Activated naive CD4-positive, alpha-beta T cell (primary cell): ENCODE data around the gene SCAMP4.
"Not testable (repeated sequence)": the region's sequence is repeated elsewhere in the genome, so short reads cannot be mapped to it uniquely, and the experiment has no call there.

Experiments
- DNase-seq, 4 experiments: peaks; one replicate each; lab custom pipeline; 2025; lab: John Stamatoyannopoulos, UW

The SCAMP4 gene

DNA sequence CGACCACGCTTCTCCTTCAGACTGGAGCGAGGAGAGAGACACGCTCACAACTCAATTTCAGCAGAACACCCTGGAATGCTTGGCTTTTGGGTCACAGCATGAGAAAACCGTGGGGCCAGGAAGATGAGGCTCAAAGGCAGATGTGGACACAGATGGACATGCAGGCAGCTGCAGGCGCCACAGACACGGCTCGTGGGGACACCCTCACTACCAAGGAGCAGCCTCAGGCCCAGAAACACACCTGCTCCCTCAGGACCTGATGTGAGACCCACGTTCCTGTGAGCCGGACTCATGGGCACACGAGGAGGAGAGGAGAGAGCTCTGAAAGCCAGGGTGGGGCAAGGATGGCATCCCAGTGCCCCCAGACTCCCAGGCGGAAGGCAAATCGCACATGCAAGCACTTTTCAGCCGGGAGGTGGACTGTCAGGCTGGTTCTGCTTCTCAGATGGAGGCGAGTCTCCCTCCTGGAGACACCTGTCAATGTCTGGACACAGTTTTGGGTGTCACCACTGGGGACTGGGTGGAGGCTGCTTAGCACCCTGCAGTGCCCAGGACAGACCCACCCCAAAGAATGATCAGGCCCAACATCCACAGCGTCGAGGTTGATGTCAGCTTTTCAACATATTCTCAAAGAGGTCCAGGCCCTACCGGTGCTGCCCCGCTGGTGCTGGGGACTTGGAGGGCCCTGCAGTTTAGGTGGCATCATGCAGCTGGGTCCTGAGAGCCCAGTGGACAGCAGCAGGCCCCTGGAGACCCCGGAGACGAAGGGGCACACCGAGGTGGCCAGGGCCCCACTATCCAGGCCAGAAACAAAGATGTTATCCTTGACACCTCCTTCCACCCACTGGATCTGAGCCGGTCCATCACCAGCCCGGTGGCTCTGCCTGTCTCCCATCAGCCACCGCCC is 22.2 kb upstream of the SCAMP4 start:
- no peak for DNase-seq

DNA sequence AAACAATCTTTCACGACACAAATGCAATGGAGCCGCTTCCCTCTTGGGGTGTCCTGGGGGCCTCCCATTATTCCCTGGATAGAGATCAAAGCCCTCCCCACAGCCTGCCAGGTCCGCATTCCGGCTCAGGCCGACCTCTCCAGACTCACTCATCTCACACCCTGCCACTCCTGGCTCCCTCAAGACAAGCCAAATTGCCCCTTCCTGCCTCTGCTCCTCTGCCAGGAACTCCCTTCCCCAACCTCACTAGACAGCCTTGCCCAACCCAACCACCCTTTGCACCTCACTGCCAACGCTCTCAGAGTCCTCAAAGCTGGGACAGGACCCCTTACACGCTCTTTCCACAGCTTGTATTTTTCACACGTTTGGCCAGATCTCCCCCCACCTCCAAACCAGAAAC is 21.4 kb upstream of the SCAMP4 start:
- no peak for DNase-seq

DNA sequence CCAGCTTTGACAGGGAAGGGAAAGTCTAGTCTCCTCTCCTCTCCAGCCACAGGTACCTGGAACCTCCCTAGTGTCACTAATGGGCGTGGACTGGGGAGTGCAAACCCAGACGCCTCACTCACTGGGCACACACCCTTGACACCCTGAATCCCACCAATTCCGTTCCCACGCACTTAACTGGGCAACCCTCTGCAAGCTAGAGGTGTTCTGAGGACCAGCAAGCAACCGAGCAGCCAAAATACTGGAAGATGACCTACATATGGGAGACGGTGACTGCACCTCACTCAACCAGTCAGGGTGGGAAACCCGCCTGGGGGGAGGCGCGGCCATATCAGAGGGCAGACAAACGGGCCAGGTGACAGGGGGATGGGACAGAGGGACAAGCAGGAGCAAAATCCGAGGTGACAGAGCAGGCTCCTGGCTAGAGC is 20.9 kb upstream of the SCAMP4 start:
- peak in 1 of 4 experiments; percentile 19 for DNase-seq

DNA sequence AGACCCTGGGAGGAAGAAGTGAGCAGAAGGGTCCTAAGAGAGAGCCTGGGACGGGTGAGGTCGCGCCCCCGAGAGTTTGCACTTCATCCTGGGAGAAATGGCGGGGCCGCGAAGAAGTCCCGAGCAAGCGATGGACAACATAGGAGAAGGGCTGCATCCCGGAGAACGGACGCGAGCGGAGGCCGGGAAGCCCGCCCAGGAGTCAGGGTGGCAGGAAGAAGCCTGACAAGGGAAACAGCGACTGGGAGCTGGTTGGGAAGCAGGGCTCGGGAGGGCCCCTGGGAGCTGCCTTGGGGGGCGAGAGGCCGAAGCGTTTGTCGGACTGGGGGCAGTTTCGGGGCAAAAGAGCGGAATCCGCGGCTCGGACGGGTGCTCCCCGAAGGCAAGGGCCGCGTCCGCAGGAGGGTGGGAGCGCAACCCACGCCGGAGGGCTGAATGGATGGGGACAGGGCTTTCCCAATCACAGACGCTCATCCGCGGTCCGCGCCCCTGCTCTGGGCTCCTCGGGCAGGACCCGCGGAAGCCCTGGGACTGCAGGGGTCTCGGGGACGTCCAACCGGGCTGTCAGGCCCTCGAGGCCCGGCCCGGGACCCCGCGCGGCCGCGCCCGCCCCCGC is 20.4 kb upstream of the SCAMP4 start:
- no peak for DNase-seq

DNA sequence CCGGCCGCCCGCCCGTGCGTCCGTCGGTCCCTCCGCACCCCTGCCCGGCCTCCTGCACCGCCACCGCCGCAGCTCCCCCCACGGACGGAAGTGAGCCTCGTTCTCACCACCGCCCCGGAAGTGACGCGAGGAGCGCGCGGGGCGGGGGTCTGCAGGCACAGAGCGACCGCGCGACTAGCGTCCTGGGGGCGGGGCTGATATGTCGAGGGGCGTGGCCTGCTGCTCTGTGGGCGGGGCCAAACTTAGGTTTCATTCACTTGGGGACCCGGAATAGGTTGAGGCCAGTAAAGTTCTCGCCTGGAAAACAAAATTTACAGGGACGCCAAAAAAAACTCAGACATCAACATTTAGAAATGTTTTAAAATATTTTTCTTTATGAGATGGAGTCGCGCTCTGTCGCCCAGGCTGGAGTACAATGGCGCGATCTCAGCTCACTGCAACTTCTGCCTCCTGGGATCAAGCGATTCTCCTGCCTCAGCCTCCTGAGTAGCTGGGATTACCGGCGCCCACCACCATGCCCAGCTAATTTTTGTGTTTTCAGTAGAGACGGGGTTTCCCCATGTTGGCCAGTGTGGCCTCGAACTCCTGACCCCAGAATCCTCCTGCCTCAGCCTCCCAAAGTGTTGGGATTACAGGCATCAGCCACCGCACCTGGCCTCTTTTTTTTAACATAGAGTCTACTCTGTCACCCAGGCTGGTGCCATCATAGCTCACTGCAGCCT is 19.6 kb upstream of the SCAMP4 start, which contains the start of gene ABHD17A:
Gene ABHD17A, minus strand, starts transcription at position 99 of the 722 bp plus-strand sequence. CDS start 3,930 bp downstream, outside the sequence.
- peak; percentile 86 to 94 (median 92) for DNase-seq

DNA sequence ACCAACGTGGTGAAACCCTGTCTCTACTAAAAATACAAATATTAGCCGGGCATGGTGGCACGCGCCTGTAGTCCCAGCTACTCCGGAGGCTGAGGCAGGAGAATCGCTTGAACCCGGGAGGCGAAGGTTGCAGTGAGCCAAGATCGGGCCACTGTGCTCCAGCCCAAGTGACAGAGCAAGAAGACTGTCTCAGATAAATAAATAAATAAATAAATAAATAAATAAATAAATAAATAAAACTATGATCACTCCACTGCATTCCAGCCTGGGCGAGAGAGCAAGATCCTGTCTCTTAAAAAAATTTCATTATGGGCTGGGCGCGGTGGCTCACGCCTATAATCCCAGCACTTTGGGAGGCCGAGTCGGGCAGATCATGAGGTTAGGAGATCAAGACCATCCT is 18.8 kb upstream of the SCAMP4 start:
- not testable (repeated sequence) for DNase-seq

DNA sequence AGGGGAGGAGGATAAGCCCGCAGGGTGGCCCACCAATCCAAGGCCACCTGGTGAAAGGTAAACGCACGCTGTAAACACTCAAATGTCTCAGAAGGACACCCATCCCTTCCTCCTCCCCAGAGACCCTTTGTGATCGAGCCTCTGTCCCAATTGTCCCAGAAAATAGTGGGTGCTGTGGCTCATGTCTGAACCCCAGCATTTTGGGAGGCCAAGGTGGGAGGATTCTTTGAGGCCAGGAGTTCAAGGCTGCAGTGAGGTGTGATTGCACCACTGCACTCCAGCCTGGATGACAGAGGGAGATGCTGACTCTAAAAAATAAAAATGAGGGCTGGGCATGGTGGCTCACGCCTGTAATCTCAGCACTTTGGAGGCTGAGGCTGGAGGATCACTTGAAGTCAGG is 16.8 kb upstream of the SCAMP4 start:
- DNase-seq: no peak

DNA sequence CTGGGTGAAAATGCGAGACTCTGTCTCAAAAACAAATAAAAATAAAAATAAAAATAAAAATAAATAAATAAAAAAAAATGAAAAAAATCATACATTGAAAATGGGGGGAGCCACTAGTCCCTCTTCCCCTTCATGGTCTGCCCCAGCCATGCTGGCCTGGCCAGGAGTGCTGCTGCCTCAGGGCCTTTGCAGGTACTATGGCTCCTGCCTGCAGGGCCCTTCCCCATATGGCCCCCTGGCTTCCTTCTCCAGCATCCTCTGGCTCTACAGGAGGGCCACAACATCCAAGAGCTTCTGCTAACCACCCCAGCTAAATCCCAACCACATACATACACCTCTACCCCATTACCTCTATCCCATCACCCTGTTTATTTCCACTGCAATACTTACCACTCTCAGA is 15.3 kb upstream of the SCAMP4 start:
- DNase-seq: no peak

DNA sequence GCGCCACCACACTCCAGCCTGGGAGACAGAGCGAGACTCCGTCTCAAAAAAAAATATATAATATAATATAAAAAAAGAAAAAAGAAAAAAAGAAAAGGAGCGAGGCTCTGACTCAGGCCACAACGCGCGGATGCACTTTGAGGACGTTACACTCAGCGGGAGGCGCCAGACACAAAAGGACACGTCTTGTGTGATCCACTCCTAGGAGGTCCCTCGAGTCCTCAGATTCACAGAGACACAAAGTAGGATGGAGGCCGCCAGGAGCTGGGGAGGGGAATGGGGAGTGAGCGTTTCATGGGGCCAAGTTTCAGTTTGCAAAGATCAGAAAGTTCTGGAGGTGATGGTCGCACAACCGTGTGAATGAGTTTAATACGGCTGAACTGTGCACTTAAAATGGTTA is 11.4 kb upstream of the SCAMP4 start:
- DNase-seq: no peak

DNA sequence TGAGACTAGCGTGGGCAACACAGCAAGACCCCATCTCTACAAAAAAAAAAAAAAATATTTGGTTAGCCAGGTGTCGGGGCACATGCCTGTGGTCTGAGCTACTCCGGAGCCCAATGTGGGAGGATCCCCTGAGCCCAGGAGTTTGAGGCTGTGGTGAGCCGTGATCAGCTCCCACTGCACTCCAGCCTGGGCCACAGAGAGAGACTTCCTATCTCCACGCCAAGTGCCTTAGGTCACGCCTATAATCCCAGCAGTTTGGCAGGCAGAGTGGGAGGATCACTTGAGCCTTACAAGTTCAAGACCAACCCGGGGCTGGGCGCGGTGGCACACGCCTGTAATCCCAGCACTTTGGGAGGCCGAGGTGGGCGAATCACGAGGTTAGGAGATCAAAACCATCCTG is 8.7 kb upstream of the SCAMP4 start:
- no peak for DNase-seq

DNA sequence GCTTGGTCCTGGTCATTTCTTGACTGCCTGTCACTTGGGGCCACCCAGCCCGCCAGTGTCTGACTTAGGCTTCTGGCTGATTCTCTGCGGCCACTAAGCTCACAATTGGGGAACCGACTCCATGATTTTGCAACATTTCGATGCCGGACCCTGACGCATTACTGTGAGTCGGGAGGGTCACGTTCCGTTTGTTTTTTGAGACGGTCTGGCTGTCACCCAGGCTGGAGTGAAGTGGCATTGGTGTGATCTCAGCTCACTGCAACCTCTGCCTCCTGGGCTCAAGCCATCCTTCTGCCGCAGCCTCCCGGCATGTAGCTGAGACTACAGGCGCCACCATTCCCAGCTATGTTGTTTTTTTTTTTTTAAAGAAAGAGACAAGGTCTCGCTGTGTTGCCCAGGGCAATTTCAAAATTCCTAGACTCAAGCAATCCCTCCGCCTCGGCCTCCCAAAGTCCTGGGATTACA is 3.2 kb upstream of the SCAMP4 start:
- DNase-seq: no peak

DNA sequence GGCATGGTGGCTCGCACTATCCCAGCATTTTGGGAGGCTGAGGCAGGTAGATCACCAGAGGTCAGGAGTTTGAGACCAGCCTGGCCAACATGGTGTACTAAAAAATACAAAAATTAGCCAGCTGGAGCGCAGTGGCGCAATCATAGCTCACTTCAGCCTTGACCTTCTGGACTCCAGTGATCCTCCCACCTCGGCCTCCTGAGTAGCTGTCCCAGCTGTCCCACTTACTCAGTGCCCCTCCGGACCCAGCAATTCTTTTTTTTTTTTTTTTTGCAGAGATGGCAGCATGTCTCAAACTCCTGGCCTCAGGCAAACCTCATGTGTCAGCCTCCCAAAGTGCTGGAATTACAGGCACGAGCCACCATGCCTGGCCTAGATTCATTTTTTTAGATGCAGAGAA is 2.3 kb upstream of the SCAMP4 start:
- no peak for DNase-seq

DNA sequence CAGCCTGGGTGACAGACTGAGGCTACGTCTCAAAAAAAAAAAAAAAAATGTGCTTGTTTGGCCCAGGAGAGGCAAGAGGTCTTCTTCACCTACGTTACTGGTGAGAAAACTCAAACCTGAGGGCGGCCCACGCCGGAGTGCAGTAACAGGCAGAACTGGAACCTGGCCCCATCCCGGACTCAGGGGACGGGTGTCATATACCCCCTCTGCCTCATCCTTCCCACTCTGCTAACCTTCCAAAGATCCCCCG is 414 bp upstream of the SCAMP4 start:
- no peak for DNase-seq

DNA sequence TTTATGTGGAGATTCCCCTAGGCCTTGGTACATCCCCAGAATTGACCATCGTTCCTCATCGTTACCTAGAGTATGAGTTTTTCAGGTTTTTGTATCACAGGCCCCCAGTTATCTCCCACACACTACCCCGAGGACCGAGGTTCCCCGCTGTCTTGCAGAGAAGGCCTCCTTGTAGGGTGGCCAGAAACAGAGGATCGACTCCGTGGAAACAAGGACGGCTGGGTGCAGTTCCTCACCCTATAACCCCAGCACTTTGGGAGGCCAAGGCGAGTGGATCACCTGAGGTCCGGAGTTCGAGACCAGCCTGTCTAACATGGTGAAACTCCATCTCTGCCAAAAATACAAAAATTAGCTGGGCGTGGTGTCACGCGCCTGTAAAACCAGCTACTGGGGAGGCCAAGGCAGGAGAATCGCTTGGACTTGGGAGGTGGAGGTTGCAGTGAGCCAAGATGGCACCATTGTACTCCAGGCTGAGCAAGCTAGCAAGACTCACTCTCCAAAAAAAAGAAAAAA is 720 bp downstream of the SCAMP4 start:
- no peak for DNase-seq

DNA sequence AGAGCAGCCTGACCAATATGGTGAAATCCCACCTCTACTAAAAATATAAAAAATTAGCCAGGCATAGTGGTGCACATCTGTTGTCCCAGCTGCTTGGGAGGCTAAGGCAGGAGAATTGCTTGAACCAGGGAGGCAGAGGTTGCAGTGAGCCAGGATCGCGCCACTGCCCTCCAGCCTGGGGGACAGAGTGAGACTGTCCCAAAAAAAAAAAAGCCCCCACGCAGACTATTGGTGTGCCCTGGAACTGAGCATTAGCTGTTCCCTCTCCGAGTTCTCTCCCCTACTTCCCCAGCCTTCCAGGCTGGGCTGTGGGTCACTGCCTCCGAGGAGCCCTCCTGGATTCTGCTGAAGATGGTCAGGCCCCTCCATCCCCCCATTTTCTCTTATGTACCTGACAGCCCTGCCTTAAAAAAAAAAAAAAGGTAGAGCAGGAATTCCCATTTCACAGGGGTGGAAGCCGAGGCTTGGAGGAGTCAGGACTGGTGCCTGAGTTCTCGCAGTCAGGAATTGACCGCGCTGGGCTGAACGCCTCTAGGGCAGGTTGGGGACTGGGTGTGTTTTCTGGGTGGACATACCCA is 1.9 kb downstream of the SCAMP4 start:
- no peak for DNase-seq

DNA sequence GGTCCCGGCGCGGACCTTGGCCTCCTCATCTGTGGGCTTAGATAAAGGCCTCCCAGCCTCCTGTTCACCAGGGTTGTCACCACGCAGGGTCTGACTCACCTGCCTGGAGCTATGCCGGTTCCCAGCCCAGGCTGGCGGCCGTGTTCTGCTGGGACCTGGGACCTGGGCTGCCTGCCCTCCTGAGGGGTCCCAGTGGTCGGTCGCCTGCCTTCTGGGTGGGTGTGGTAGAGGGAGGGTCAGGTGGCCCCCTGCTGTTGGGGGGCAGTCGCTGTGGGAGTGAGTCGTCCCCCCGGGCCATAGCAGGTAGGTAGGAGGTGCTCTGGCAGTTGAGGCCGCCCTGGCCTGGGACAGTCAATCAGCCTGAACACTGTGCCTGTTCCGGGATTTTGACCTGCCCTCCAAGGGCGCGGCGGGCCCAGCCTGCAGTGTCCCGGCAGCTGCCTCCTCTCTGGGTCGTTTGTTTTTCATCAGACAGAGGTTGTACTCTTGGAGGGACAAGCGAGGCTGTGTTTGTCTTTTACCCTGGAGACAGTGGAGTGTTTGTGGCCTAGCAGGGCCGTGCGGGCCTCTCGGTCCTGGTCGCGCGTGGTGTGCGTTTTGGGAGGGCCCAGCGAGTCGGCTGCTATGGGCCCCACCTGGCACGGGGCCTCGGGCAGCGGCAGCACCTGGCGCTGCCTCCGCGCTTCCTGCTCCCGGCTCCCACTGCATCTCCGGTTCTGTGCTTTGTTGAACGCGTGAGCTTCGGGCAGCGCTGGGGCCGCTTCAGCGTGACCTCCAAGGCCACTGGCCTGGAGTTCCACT is 2.6 kb downstream of the SCAMP4 start:
- DNase-seq: no peak

DNA sequence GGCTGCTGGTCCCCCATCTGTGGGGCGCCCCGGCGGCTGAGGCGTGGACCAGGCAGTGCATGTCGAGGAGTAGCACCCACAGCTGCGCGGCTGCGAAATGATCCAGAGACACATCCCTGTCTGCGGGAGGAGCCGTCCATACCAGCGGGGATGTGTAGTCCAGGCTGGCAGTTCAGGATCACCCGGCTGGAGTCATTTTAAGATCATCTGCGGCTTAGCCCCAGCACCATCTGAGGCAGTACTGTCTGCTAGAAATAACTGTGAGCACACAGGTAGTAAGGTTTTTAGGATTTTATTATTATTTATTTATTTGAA is 3.1 kb downstream of the SCAMP4 start:
- DNase-seq: no peak

DNA sequence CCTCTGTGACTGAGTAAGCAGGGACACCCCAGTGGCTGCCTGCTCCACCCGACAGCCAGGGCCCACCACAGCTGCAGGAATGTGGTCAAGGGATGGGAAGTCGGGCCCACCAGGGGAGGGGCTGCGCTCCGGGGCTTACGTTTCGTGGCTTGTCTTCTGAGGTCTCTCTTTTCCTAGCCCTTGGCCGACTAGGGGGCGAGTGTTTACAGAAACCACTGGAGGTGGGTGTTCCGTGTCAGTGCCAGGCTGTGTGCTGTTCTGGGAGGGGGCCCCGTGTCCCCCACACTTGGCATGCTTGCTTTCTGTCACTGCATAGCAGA is 4.5 kb downstream of the SCAMP4 start:
- no peak for DNase-seq

DNA sequence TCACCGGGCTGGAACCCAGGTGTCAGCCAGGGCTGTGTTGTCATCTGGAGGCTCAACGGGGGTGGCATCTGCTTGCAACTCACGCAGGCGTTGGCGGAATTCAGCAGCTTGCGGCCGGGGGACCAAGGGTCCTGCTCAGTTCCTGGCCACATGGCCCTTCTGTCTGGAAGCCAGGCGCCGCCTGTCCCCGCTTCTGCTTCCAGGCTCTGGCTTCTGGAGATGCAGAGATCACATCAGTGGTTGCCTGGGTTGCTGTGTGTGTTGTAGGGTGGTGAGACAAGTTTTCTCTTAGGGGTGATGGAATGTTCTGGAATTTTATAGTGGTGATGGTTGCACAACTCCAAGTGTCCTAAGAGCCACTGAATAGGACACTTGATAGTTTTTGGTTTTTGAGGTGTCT is 5.0 kb downstream of the SCAMP4 start:
- no peak for DNase-seq

DNA sequence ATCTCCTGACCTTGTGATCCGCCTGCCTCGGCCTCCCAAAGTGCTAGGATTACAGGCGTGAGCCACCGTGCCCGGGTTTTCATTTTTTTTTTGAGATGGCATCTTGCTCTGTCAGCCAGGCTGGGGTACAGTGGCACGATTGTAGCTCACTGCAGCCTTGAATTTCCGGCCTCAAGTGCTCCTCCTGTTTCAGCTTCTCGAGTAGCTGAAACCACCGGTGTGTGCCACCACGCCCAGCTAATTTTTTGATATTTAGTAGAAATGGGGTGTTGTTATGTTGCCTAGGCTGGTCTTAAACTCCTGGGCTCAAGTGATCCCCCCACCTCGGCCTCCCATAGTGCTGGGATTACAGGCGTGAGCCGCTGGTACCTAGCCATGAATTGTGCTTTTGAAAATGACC is 5.9 kb downstream of the SCAMP4 start:
- no peak for DNase-seq

DNA sequence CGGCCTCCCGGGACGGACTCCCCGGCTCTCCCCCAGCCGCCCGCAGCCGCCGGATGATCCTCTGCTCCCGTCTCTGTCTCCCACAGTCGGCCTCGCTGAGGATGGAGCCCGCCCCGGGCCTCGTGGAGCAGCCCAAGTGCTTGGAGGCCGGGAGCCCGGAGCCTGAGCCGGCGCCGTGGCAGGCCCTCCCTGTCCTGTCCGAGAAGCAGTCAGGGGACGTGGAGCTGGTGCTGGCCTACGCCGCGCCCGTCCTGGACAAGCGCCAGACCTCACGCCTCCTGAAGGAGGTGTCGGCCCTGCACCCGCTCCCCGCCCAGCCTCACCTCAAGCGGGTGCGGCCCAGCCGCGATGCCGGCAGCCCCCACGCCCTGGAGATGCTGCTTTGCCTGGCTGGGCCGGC is 6.8 kb downstream of the SCAMP4 start:
- no peak for DNase-seq
